Gastroesophageal sphincter (tissue), 4 donors: Measurements from ENCODE around the gene CHORDC1. TPM values are rescaled to one million over a fixed set of nuclear protein-coding genes. Genes with fewer than 3 reads are reported as not detected.
"Not testable (repeated sequence)": the region's sequence is repeated elsewhere in the genome, so short reads cannot be mapped to it uniquely, and the experiment has no call there.

ENCODE experiments used
- ATAC-seq: fragments of 150-250 bp; one replicate; pipeline ENCODE4 v1.9.1; 2016; ENCODE audit warnings: mild to moderate bottlenecking, moderate library complexity
- H3K27ac ChIP-seq, 4 donors: fragments of 200-600 bp; sonication (generic) in 3 of 4; 1 replicate in 3 of 4; 2 replicates in 1 of 4; pipeline ENCODE4 v1.5.1; 2016 to 2019
- H3K27me3 ChIP-seq: fragments of 200-600 bp; sonication (generic); one replicate; pipeline ENCODE4 v1.5.1; 2019
- H3K36me3 ChIP-seq, 2 donors: fragments of 200-600 bp; sonication (generic); one replicate each; pipeline ENCODE4 v1.5.1; 2019; ENCODE audit warnings: control low read depth in 1 of 2
- H3K4me1 ChIP-seq, 3 donors: fragments of 200-600 bp; sonication (generic); 1 replicate in 2 of 3; 2 replicates in 1 of 3; pipeline ENCODE4 v1.5.1; 2016 to 2019; ENCODE audit warnings: control low read depth in 2 of 3
- H3K4me3 ChIP-seq, 2 donors: fragments of 200-600 bp; sonication (generic); one replicate each; pipeline ENCODE4 v1.5.1; 2019; ENCODE audit warnings: mild to moderate bottlenecking in 1 of 2, moderate library complexity in 1 of 2
- H3K9me3 ChIP-seq, 3 donors: fragments of 200-600 bp; sonication (generic); one replicate each; pipeline ENCODE4 v1.5.1; 2017 to 2019; ENCODE audit warnings: control low read depth in 2 of 3
- EP300 ChIP-seq: sonication (generic); formaldehyde crosslinking; IDR thresholded peaks from one replicate; pipeline ENCODE4 v1.6.1; 2017; ENCODE audit warnings: antibody characterized with exemption, mild to moderate bottlenecking
- POLR2A ChIP-seq, 2 donors: fragments of 450-650 bp; IDR thresholded peaks; one replicate each; pipeline ENCODE4 v1.6.1; 2017; ENCODE audit warnings: antibody characterized with exemption in 2 of 2, mild to moderate bottlenecking in 2 of 2, moderate library complexity in 1 of 2
- POLR2AphosphoS5 ChIP-seq: sonication (generic); formaldehyde crosslinking; IDR thresholded peaks from one replicate; pipeline ENCODE4 v1.6.1; 2017; ENCODE audit warnings: antibody characterized with exemption
- WGBS, 2 donors: methylation state at CpG; one replicate each; pipeline ENCODE4 v1.1.5; 2018; ENCODE audit warnings: low coverage in 1 of 2; 5-methylcytosine and 5-hydroxymethylcytosine counted together
- total RNA-seq, 4 donors: library from RNA; depleted of rRNA; stranded (reverse); fragments of >200 nt; gene quantifications; one replicate each; pipeline ENCODE4 v1.1.0, GENCODE V29; 2016
- TF ChIP-seq, protein P1 (sequence below), 4 experiments: fragments of 200-600 bp in 2 of 4; fragments of 450-650 bp in 2 of 4; sonication (generic) in 1 of 4; IDR thresholded peaks; one replicate each; pipeline ENCODE4 v1.5.1; 2017 to 2019; ENCODE audit warnings: antibody characterized with exemption in 4 of 4, mild to moderate bottlenecking in 2 of 4, moderate library complexity in 2 of 4

CHORDC1 gene
- total RNA-seq, 4 donors from 2014 or later: 49.1 to 99.6 (median 53.5) TPM

DNA sequence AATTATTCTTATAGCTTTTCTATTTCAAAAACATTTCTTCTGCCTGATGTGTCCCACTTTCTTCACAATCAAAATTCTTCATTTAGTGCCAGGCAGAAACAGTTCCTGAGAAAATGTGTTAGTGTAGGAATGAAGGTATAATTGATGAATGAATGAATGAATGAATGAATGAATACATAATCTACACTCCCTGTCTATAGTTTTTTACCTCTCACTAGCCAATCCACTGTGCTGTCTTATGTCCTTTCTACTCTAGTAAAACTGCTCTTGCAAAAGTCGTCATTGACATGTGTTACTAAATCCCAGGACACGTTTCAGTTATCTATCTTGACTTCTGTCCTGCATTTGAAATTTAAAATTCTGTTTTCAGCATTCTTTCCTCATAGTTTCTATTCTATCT is 42.9 kb downstream of the CHORDC1 start:
- no peaks in the 10 kb centered on the region for H3K9me3 ChIP-seq
- no peaks in the 10 kb centered on the region for H3K36me3 ChIP-seq
- H3K4me1 ChIP-seq: no peaks in the 10 kb centered on the region
- 63 to 86% methylated on average over 2 of the region's 2 CpGs for WGBS, 2 donors
- ATAC-seq: no peak
- no peaks in the 10 kb centered on the region for H3K27me3 ChIP-seq
- no peak overlapping the region for H3K4me3 ChIP-seq
- TF ChIP-seq POLR2AphosphoS5 (no peak), POLR2A (IDR thresholded peaks at IDR 0.05) (no peak), EP300 (no peak)
- TF ChIP-seq, protein P1, sequence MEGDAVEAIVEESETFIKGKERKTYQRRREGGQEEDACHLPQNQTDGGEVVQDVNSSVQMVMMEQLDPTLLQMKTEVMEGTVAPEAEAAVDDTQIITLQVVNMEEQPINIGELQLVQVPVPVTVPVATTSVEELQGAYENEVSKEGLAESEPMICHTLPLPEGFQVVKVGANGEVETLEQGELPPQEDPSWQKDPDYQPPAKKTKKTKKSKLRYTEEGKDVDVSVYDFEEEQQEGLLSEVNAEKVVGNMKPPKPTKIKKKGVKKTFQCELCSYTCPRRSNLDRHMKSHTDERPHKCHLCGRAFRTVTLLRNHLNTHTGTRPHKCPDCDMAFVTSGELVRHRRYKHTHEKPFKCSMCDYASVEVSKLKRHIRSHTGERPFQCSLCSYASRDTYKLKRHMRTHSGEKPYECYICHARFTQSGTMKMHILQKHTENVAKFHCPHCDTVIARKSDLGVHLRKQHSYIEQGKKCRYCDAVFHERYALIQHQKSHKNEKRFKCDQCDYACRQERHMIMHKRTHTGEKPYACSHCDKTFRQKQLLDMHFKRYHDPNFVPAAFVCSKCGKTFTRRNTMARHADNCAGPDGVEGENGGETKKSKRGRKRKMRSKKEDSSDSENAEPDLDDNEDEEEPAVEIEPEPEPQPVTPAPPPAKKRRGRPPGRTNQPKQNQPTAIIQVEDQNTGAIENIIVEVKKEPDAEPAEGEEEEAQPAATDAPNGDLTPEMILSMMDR (IDR thresholded peaks at IDR 0.05): no peak
- H3K27ac ChIP-seq: no peak overlapping the region

DNA sequence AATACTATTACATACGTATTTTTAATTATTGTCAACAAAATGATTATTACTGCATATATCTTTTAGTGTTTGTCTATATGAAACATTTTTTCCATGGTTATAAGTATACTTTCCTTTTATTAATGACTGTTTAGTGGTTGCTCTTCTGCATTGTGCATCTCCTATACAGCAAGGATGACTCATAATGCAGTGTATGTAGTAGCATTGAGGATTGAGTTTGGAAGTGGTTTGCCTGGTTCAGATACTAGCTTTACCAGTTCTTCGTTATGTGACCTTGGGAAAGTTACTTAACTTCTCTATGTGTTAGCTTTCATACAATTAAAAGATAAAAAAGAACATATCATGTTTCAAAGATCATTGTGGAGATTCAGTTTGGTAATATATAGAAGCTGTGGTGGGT is 44.1 kb downstream of the CHORDC1 start:
- Histone ChIP-seq H3K4me1 (no peaks in the 10 kb centered on the region), H3K4me3 (no peak overlapping the region), H3K27me3 (no peaks in the 10 kb centered on the region), H3K27ac (no peak overlapping the region), H3K9me3 (no peaks in the 10 kb centered on the region), H3K36me3 (no peaks in the 10 kb centered on the region)
- WGBS, 2 donors: 88 to 98% methylated on average over 2 of the region's 2 CpGs
- TF ChIP-seq, protein P1 (IDR thresholded peaks at IDR 0.05): no peak
- no peak for TF ChIP-seq POLR2A (IDR thresholded peaks at IDR 0.05)
- TF ChIP-seq POLR2AphosphoS5: no peak
- no peak for TF ChIP-seq EP300
- no peak for ATAC-seq

DNA sequence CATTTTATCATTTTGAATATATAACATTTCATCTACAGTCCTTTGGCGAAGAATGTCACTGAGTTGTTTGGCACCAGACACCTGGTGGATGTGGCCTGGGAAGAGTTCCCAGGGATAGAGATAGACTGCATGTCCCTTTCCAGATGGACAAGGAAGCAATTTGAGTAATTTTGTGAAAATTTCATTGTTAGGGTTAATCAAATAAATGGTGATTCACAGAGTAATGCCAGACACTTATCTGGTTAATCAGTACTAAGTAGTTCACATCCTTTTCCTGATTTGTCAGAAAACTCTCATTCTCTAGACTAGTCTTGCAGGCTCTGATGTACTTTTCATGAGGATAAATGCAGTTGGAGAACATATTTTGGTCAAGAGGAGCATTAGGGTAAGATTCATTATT is 46.8 kb downstream of the CHORDC1 start:
- H3K9me3 ChIP-seq: no peaks in the 10 kb centered on the region
- no peak overlapping the region for H3K4me3 ChIP-seq
- ATAC-seq: no peak
- no peak overlapping the region for H3K27ac ChIP-seq
- 100% methylated on average over 1 of the region's 1 CpG for WGBS, 2 donors
- no peaks in the 10 kb centered on the region for H3K27me3 ChIP-seq
- H3K4me1 ChIP-seq: no peaks in the 10 kb centered on the region
- TF ChIP-seq EP300 (no peak), POLR2A (IDR thresholded peaks at IDR 0.05) (no peak), POLR2AphosphoS5 (no peak)
- TF ChIP-seq, protein P1 (IDR thresholded peaks at IDR 0.05): no peak
- no peaks in the 10 kb centered on the region for H3K36me3 ChIP-seq

- ATAC-seq: no peak
- H3K36me3 ChIP-seq: no peaks in the 10 kb centered on the region
- TF ChIP-seq POLR2A (IDR thresholded peaks at IDR 0.05) (no peak), EP300 (no peak), POLR2AphosphoS5 (no peak)
- TF ChIP-seq, protein P1 (IDR thresholded peaks at IDR 0.05): no peak
- H3K27me3 ChIP-seq: no peaks in the 10 kb centered on the region
- no peak overlapping the region for H3K4me3 ChIP-seq
- no peaks in the 10 kb centered on the region for H3K4me1 ChIP-seq
- H3K9me3 ChIP-seq: no peaks in the 10 kb centered on the region
- H3K27ac ChIP-seq: no peak overlapping the region
Observed at GRCh38 chr11:90171359-90171758, 51.5 kb downstream of the CHORDC1 start.

- Histone ChIP-seq H3K36me3 (no peaks in the 10 kb centered on the region), H3K4me1 (no peaks in the 10 kb centered on the region), H3K9me3 (no peaks in the 10 kb centered on the region), H3K27ac (no peak overlapping the region), H3K27me3 (no peaks in the 10 kb centered on the region), H3K4me3 (no peak overlapping the region)
- 92 to 96% methylated on average over 3 of the region's 3 CpGs for WGBS, 2 donors
- no peak for ATAC-seq
- TF ChIP-seq POLR2A (IDR thresholded peaks at IDR 0.05) (no peak), POLR2AphosphoS5 (no peak), EP300 (no peak)
- TF ChIP-seq, protein P1 (IDR thresholded peaks at IDR 0.05): no peak
Observed at GRCh38 chr11:90168571-90168970, 54.3 kb downstream of the CHORDC1 start.

DNA sequence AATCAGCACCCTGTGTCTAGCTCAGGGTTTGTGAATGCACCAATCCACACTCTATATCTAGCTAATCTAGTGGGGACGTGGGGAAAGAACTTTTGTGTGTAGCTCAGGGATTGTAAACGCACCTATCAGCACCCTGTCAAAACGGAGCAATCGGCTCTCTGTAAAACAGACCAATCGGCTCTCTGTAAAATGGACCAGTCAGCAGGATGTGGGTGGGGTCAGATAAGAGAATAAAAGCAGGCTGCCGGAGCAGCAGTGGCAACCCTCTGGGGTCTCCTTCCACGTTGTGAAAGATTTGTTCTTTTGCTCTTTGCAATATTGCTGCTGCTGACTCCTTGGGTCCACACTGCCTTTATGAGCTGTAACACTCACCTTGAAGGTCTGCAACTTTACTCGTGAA is 55.1 kb downstream of the CHORDC1 start:
- 83 to 85% methylated on average over 5 to 8 of the region's 8 CpGs for WGBS, 2 donors
- H3K9me3 ChIP-seq, H3K27ac ChIP-seq, H3K4me1 ChIP-seq, H3K36me3 ChIP-seq, H3K4me3 ChIP-seq, ATAC-seq, H3K27me3 ChIP-seq: not testable (repeated sequence)

DNA sequence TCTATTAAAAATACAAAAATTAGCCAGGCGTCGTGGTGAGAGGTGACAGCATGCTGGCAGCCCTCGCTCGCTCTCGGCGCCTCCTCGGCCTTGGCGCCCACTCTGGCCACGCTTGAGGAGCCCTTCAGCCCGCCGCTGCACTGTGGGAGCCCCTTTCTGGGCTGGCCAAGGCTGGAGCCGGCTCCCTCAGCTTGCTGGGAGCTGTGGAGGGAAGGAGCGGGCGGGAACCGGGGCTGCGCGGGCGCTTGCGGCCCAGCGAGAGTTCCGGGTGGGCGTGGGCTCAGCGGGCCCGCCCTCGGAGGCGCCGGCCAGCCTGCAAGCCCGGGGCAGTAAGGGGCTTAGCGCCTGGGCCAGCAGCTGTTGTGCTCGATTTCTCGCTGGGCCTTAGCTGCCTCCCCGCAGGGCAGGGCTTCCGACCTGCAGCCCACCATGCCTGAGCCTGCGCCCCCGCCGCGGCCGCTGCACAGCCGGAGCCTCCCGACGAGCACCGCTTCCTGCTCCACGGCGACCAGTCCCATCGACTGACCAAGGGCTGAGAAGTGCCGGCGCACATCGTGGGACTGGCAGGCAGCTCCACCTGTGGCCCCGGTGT is 55.8 kb downstream of the CHORDC1 start:
- not testable (repeated sequence) for H3K27me3 ChIP-seq, H3K9me3 ChIP-seq, H3K4me1 ChIP-seq, H3K27ac ChIP-seq, ATAC-seq, H3K36me3 ChIP-seq, H3K4me3 ChIP-seq
- 97% methylated on average over 6 of the region's 49 CpGs; no CpG with 5 or more reads in 1 of the 2 donors for WGBS, 2 donors
